ENCODE results near the gene PSAT1.

DNA sequence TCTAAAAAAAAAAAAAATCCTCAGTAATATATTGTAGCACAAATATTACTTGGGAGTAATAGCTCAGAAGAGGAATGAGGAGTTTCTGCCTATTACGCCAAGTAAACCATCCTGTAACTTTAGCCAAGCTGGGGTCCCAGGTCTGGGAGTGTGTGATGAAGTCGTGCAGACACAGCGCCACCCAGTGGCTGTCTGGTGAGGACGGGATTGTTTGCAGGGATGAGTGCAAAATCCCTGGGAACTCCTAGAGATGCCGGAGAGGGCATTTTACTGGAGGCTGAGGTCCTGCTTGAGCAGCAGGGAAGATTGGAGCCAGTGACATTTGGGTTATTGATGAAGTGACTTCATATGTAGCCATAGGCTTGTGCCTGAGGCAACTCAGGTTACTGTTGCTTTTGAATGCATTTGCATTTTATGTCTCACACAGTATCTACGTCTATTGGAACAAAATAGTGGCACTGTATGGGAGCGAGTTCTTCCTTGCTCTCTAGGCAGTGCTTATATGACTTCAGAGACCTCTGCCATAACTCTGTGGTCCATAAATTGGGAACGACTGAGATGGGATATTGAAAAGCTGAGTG is 72.8 kb downstream of the PSAT1 start:
- no peak for TF ChIP-seq EZH2phosphoT487 (IDR thresholded peaks at IDR 0.05; ENCODE audit: borderline replicate concordance)
- TF ChIP-seq, protein P1, sequence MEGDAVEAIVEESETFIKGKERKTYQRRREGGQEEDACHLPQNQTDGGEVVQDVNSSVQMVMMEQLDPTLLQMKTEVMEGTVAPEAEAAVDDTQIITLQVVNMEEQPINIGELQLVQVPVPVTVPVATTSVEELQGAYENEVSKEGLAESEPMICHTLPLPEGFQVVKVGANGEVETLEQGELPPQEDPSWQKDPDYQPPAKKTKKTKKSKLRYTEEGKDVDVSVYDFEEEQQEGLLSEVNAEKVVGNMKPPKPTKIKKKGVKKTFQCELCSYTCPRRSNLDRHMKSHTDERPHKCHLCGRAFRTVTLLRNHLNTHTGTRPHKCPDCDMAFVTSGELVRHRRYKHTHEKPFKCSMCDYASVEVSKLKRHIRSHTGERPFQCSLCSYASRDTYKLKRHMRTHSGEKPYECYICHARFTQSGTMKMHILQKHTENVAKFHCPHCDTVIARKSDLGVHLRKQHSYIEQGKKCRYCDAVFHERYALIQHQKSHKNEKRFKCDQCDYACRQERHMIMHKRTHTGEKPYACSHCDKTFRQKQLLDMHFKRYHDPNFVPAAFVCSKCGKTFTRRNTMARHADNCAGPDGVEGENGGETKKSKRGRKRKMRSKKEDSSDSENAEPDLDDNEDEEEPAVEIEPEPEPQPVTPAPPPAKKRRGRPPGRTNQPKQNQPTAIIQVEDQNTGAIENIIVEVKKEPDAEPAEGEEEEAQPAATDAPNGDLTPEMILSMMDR (conservative IDR thresholded peaks at IDR 0.05; ENCODE audit: low read length), result peak; percentile 99
